GM12891 (cell line): Measurements from ENCODE around the gene KIAA1586.

Source experiments
- POLR2A ChIP-seq: IDR thresholded peaks from 2 replicates; pipeline ENCODE4 v1.6.1; 2011; ENCODE audit warnings: low read depth, low read length, control low read depth
- POLR2AphosphoS5 ChIP-seq: IDR thresholded peaks from 2 replicates; pipeline ENCODE4 v1.6.1; 2011; ENCODE audit warnings: low read depth, low read length, control low read depth

DNA sequence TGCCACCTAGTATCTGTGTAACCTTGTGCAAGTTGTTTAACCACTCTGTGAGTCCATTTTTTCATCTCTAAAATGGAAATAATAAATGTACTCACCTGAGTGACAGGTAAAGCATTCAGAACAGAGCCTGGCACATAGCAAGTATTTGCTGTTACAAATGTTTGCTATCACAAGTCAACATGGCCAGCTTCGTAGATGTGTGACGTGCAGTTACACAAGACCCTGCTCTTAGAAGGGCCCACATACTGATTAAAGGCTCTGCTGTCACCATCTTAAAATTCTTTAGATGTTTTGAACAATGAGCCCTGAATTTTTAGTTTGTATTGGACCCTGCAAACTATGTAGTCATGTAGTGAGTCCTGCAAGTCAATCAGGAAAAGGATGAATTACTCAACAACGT lies 40.4 kb upstream of the KIAA1586 start:
- TF ChIP-seq POLR2AphosphoS5: no peak
- TF ChIP-seq POLR2A: no peak
